Measurements from ENCODE around the gene NAPSA.
A peak's percentile ranks its signal among the peaks of the same experiment; 100 is the strongest.

The NAPSA gene

GRCh38 chr19:50326101-50326664, 39.3 kb downstream of the NAPSA start:
- no peak for DNase-seq
- Histone ChIP-seq H3K9me3 (replicated peaks; ENCODE audit: insufficient read depth, low read length) (no peaks in the 10 kb centered on the region), H3K4me1 (ENCODE audit: low read length) (no peaks in the 10 kb centered on the region), H3K4me3 (ENCODE audit: low read length) (no peak overlapping the region), H3K9ac (ENCODE audit: low read length) (no peak overlapping the region), H3K27me3 (replicated peaks; ENCODE audit: insufficient read depth, low read length) (peaks cover 53% of the 10 kb centered on the region), H2AFZ (ENCODE audit: low read length) (no peak overlapping the region), H3K36me3 (replicated peaks; ENCODE audit: insufficient read depth, low read length) (no peaks in the 10 kb centered on the region), H3K9me2 (replicated peaks; ENCODE audit: insufficient read depth, low read length) (no peaks in the 10 kb centered on the region), H3K27ac (ENCODE audit: low read length) (no peak overlapping the region), H3K79me2 (ENCODE audit: low read length) (no peaks in the 10 kb centered on the region), H3K4me2 (ENCODE audit: low read depth, low read length) (no peak overlapping the region), H3F3A (ENCODE audit: insufficient read depth, low read length) (no peaks in the 10 kb centered on the region), H4K20me1 (ENCODE audit: insufficient read depth, low read length) (no peaks in the 10 kb centered on the region)
- TF ChIP-seq EZH2phosphoT487 (IDR thresholded peaks at IDR 0.05; ENCODE audit: low read length) (no peak), EZH2 (optimal IDR thresholded peaks at IDR 0.05; ENCODE audit: low read depth, low read length) (no peak)
- TF ChIP-seq, protein P1, sequence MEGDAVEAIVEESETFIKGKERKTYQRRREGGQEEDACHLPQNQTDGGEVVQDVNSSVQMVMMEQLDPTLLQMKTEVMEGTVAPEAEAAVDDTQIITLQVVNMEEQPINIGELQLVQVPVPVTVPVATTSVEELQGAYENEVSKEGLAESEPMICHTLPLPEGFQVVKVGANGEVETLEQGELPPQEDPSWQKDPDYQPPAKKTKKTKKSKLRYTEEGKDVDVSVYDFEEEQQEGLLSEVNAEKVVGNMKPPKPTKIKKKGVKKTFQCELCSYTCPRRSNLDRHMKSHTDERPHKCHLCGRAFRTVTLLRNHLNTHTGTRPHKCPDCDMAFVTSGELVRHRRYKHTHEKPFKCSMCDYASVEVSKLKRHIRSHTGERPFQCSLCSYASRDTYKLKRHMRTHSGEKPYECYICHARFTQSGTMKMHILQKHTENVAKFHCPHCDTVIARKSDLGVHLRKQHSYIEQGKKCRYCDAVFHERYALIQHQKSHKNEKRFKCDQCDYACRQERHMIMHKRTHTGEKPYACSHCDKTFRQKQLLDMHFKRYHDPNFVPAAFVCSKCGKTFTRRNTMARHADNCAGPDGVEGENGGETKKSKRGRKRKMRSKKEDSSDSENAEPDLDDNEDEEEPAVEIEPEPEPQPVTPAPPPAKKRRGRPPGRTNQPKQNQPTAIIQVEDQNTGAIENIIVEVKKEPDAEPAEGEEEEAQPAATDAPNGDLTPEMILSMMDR (IDR thresholded peaks at IDR 0.05; ENCODE audit: low read length), result no peak

DNA sequence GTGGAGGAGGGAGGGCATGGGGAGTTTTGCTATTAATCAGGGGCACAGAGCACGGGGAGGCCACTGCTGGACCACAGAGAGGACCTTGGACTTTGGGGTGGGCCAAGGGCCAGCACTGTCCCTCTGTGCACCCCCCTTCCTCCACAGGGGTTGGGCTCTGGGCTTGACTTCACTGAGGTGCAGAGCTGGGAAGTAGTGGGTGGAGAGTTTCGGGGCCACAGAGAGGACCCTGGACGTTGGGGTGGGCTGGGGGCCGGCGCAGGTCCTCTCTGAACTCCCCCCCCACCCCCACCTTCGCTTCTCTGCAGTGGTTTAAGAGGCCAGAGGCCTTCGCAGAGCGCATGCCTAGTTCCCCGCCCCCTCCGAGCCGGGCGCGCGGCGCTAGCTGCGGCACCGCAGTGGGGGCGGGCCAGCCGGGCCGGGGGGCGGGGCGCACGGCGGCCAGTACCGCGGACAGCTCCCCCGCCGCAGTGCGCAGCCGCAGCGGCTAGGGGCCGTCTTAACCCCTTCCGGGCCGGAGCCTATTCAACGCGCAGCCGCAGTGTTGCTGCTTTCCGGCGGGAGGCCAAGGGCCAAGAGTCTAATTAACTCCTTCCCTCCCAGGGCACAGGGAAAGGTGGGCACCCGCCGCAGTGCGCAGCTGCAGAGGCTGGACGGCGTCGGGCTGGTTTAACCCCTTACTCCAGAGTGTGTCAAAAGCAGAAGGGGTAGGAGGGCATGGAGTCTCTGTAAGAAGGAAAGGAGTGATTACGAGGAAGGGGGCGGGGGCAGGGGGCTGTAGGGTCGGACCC, 39.9 kb downstream of the NAPSA start:
- Histone ChIP-seq H3K4me3 (ENCODE audit: low read length) (no peak overlapping the region), H4K20me1 (ENCODE audit: insufficient read depth, low read length) (no peaks in the 10 kb centered on the region), H3K9ac (ENCODE audit: low read length) (no peak overlapping the region)

DNA sequence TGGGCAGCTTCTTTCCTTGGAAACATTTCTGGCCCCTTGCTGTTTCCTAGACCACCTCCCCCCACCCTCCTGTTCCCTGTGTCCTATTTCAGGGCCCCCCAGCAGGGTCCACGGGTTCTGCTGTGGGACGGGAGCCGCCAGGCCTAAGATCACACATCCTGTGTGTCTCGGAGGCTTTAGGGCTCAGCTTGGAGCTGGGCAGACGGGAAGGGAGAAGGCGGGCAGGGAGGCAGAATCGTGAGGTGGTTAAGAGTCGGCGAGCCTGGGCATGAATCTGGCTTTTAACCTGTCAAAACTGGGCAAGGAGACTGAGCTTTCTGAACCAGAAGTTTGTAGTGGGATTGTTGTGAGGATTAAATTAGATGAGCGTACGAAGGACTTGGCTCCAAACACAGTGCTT, 41.1 kb downstream of the NAPSA start:
- Histone ChIP-seq H3K4me3 (ENCODE audit: low read length) (no peak overlapping the region), H2AFZ (ENCODE audit: low read length) (no peak overlapping the region), H4K20me1 (ENCODE audit: insufficient read depth, low read length) (no peaks in the 10 kb centered on the region), H3K79me2 (ENCODE audit: low read length) (no peaks in the 10 kb centered on the region), H3K4me1 (ENCODE audit: low read length) (no peaks in the 10 kb centered on the region), H3K9ac (ENCODE audit: low read length) (no peak overlapping the region), H3K4me2 (ENCODE audit: low read depth, low read length) (no peak overlapping the region), H3K27me3 (replicated peaks; ENCODE audit: insufficient read depth, low read length) (peaks cover 50% of the 10 kb centered on the region), H3K36me3 (replicated peaks; ENCODE audit: insufficient read depth, low read length) (no peaks in the 10 kb centered on the region), H3K9me2 (replicated peaks; ENCODE audit: insufficient read depth, low read length) (no peaks in the 10 kb centered on the region), H3K27ac (ENCODE audit: low read length) (no peak overlapping the region), H3F3A (ENCODE audit: insufficient read depth, low read length) (no peaks in the 10 kb centered on the region), H3K9me3 (replicated peaks; ENCODE audit: insufficient read depth, low read length) (no peaks in the 10 kb centered on the region)
- DNase-seq, result no peak
- TF ChIP-seq, protein P1 (IDR thresholded peaks at IDR 0.05; ENCODE audit: low read length), result no peak
- no peak for TF ChIP-seq EZH2 (optimal IDR thresholded peaks at IDR 0.05; ENCODE audit: low read depth, low read length)
- no peak for TF ChIP-seq EZH2phosphoT487 (IDR thresholded peaks at IDR 0.05; ENCODE audit: low read length)

More for the DNA sequence above, 39.9 kb downstream of the NAPSA start:
- H2AFZ ChIP-seq (ENCODE audit: low read length), result no peak overlapping the region
- no peaks in the 10 kb centered on the region for H3K36me3 ChIP-seq (replicated peaks; ENCODE audit: insufficient read depth, low read length)
- H3K4me1 ChIP-seq (ENCODE audit: low read length), result no peaks in the 10 kb centered on the region
- H3F3A ChIP-seq (ENCODE audit: insufficient read depth, low read length), result no peaks in the 10 kb centered on the region
- no peak overlapping the region for H3K27ac ChIP-seq (ENCODE audit: low read length)
- H3K79me2 ChIP-seq (ENCODE audit: low read length), result no peaks in the 10 kb centered on the region
- H3K4me2 ChIP-seq (ENCODE audit: low read depth, low read length), result no peak overlapping the region; the same call in 1 of the 2 replicates
- DNase-seq, result peak; percentile 68
- TF ChIP-seq EZH2phosphoT487 (IDR thresholded peaks at IDR 0.05; ENCODE audit: low read length) (no peak), EZH2 (optimal IDR thresholded peaks at IDR 0.05; ENCODE audit: low read depth, low read length) (no peak)
- TF ChIP-seq, protein P1 (IDR thresholded peaks at IDR 0.05; ENCODE audit: low read length), result no peak
- H3K9me2 ChIP-seq (replicated peaks; ENCODE audit: insufficient read depth, low read length), result no peaks in the 10 kb centered on the region
- no peaks in the 10 kb centered on the region for H3K9me3 ChIP-seq (replicated peaks; ENCODE audit: insufficient read depth, low read length)
- peaks cover 54% of the 10 kb centered on the region for H3K27me3 ChIP-seq (replicated peaks; ENCODE audit: insufficient read depth, low read length)

Data from MM.1S (cell line).